ENCODE measurements around the gene MYRF. TPM values are rescaled to one million over a fixed set of nuclear protein-coding genes. Genes with fewer than 3 reads are reported as not detected.

MYRF gene
- polyA plus RNA-seq, 1 donor (not counting 4 experiments of a cell fraction or from before 2014, with no cell fraction given): 0.14 TPM

DNA sequence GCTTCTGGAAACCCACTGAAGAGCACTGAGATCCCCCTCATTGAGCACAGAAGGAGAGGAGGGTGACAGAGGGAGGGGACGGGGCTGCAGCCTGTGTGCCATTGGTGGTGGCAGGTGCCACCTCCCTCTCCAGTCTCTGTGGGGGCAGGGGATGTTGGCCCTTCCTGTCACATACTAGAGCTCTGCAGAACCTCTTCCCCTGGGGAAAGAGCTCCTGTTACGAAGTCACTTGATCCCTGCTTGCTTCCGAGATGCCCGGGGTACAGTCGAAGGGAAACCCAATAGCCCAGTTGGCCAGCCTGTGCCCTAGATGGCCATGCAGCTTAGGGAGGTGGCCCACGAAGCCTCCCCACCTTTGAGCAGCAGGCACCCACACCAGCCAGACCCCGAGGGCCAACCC, 42.9 kb upstream of the MYRF start:
- Histone ChIP-seq H3K9me1 (ENCODE audit: control insufficient read depth, extremely low read depth, insufficient read depth, low read length) (no peaks in the 10 kb centered on the region), H3K9ac (ENCODE audit: control insufficient read depth, extremely low read depth, insufficient read depth, low read length) (no peak overlapping the region), H3K4me1 (ENCODE audit: control insufficient read depth, extremely low read depth, insufficient read depth, low read length) (no peaks in the 10 kb centered on the region), H3K4me3 (ENCODE audit: control insufficient read depth in 2 of 3, extremely low read depth in 1 of 3, insufficient read depth in 2 of 3, low read depth in 1 of 3, low read length in 3 of 3) (no peak overlapping the region), H3K27ac (ENCODE audit: control insufficient read depth, insufficient read depth, low read length) (no peak overlapping the region), H3K36me3 (ENCODE audit: control insufficient read depth in 2 of 2, extremely low read depth in 1 of 2, insufficient read depth in 2 of 2, low read length in 2 of 2) (no peaks in the 10 kb centered on the region), H3K9me3 (ENCODE audit: control insufficient read depth, low read depth, low read length) (no peaks in the 10 kb centered on the region), H3K27me3 (ENCODE audit: control insufficient read depth, extremely low read depth, insufficient read depth, low read length) (peaks cover 60% of the 10 kb centered on the region), H4K20me1 (ENCODE audit: control insufficient read depth, extremely low read depth, insufficient read depth, low read length) (no peaks in the 10 kb centered on the region), H2AFZ (ENCODE audit: control insufficient read depth, low read length) (no peak overlapping the region), H3K4me2 (ENCODE audit: control insufficient read depth, extremely low read depth, insufficient read depth, low read depth, low read length) (no peak overlapping the region), H3K79me2 (ENCODE audit: control insufficient read depth, insufficient read depth, low read length) (no peaks in the 10 kb centered on the region)
- FAIRE-seq (no peak), DNase-seq (ENCODE audit: low read depth, low spot score) (no peak)
- dilution Hi-C loops (cut with MboI; ENCODE audit: extremely low pct_ligation_motif_present, low sequenced_read_pairs): no loop called here
- TF ChIP-seq EZH2 (IDR thresholded peaks at IDR 0.05; ENCODE audit: low read length): no peak
- TF ChIP-seq, protein P1, sequence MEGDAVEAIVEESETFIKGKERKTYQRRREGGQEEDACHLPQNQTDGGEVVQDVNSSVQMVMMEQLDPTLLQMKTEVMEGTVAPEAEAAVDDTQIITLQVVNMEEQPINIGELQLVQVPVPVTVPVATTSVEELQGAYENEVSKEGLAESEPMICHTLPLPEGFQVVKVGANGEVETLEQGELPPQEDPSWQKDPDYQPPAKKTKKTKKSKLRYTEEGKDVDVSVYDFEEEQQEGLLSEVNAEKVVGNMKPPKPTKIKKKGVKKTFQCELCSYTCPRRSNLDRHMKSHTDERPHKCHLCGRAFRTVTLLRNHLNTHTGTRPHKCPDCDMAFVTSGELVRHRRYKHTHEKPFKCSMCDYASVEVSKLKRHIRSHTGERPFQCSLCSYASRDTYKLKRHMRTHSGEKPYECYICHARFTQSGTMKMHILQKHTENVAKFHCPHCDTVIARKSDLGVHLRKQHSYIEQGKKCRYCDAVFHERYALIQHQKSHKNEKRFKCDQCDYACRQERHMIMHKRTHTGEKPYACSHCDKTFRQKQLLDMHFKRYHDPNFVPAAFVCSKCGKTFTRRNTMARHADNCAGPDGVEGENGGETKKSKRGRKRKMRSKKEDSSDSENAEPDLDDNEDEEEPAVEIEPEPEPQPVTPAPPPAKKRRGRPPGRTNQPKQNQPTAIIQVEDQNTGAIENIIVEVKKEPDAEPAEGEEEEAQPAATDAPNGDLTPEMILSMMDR (optimal IDR thresholded peaks at IDR 0.05 in 1 of 3, IDR thresholded peaks at IDR 0.05 in 1 of 3, conservative IDR thresholded peaks at IDR 0.05 in 1 of 3; ENCODE audit: extremely low read depth in 1 of 3, insufficient read depth in 2 of 3, low read length in 3 of 3): no peak

DNA sequence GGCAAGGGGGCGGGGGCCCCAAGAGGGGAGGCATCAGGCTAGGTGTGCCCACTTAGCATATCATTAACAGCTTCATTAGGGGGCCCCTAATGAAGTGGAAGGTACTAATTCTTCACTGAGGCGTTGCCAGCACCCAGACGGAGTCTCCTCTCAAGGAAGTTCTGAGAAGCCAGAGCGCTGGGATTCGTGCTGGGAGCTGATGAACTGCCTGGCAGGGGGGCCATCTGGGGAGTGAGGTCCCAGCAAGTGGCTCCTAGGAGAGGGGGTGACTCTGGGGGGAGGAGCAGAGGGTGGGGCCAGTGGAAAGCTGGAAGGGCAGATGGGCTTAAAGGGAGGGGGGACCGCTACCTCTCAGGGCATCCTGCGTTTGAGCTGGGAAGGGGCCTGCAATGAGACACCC, 42.4 kb upstream of the MYRF start:
- Histone ChIP-seq H3K4me3 (ENCODE audit: control insufficient read depth in 2 of 3, extremely low read depth in 1 of 3, insufficient read depth in 2 of 3, low read depth in 1 of 3, low read length in 3 of 3) (no peak overlapping the region), H3K9me1 (ENCODE audit: control insufficient read depth, extremely low read depth, insufficient read depth, low read length) (no peaks in the 10 kb centered on the region), H2AFZ (ENCODE audit: control insufficient read depth, low read length) (no peak overlapping the region), H4K20me1 (ENCODE audit: control insufficient read depth, extremely low read depth, insufficient read depth, low read length) (no peaks in the 10 kb centered on the region), H3K9me3 (ENCODE audit: control insufficient read depth, low read depth, low read length) (no peaks in the 10 kb centered on the region), H3K27me3 (ENCODE audit: control insufficient read depth, extremely low read depth, insufficient read depth, low read length) (peaks cover 58% of the 10 kb centered on the region), H3K4me2 (ENCODE audit: control insufficient read depth, extremely low read depth, insufficient read depth, low read depth, low read length) (no peak overlapping the region), H3K9ac (ENCODE audit: control insufficient read depth, extremely low read depth, insufficient read depth, low read length) (no peak overlapping the region), H3K79me2 (ENCODE audit: control insufficient read depth, insufficient read depth, low read length) (no peaks in the 10 kb centered on the region), H3K4me1 (ENCODE audit: control insufficient read depth, extremely low read depth, insufficient read depth, low read length) (no peaks in the 10 kb centered on the region), H3K27ac (ENCODE audit: control insufficient read depth, insufficient read depth, low read length) (no peak overlapping the region), H3K36me3 (ENCODE audit: control insufficient read depth in 2 of 2, extremely low read depth in 1 of 2, insufficient read depth in 2 of 2, low read length in 2 of 2) (no peaks in the 10 kb centered on the region)
- no peak for DNase-seq (ENCODE audit: low read depth, low spot score)
- FAIRE-seq: no peak
- dilution Hi-C loops (cut with MboI; ENCODE audit: extremely low pct_ligation_motif_present, low sequenced_read_pairs): no loop called here
- TF ChIP-seq, protein P1 (optimal IDR thresholded peaks at IDR 0.05 in 1 of 3, IDR thresholded peaks at IDR 0.05 in 1 of 3, conservative IDR thresholded peaks at IDR 0.05 in 1 of 3; ENCODE audit: extremely low read depth in 1 of 3, insufficient read depth in 2 of 3, low read length in 3 of 3): no peak
- TF ChIP-seq EZH2 (IDR thresholded peaks at IDR 0.05; ENCODE audit: low read length): no peak

All from keratinocyte (primary cell).